Smooth muscle cell (in vitro differentiated cells): ENCODE measurements around the gene OSBPL3. TPM values are rescaled to one million over a fixed set of nuclear protein-coding genes. Genes with fewer than 3 reads are reported as not detected.

Source experiments
- DNase-seq: peaks from one replicate; lab custom pipeline; 2025; ENCODE audit not compliant: unreplicated experiment; lab: John Stamatoyannopoulos, UW
- H2AFZ ChIP-seq: fragments of 200-600 bp; sonication (generic); 2 replicates; pipeline ENCODE4 v1.6.0; 2016; ENCODE audit warnings: antibody characterized with exemption, low read depth, mild to moderate bottlenecking
- H3F3A ChIP-seq: fragments of 200-600 bp; sonication (generic); 2 replicates; pipeline ENCODE4 v1.6.0; 2017; ENCODE audit warnings: antibody characterized with exemption, low read depth
- H3K27ac ChIP-seq: fragments of 200-600 bp; sonication (generic); 2 replicates; pipeline ENCODE4 v1.5.1; 2016; ENCODE audit warnings: low read depth, mild to moderate bottlenecking
- H3K27me3 ChIP-seq: fragments of 200-600 bp; sonication (generic); 2 replicates; pipeline ENCODE4 v1.6.1; 2016; ENCODE audit warnings: low read depth, mild to moderate bottlenecking
- H3K36me3 ChIP-seq: fragments of 200-600 bp; sonication (generic); 2 replicates; pipeline ENCODE4 v1.5.1; 2016; ENCODE audit warnings: low read depth
- H3K4me1 ChIP-seq: fragments of 200-600 bp; sonication (generic); 2 replicates; pipeline ENCODE4 v1.5.1; 2016; ENCODE audit warnings: low read depth
- H3K4me2 ChIP-seq: fragments of 200-600 bp; sonication (generic); 2 replicates; pipeline ENCODE4 v1.6.0; 2016; ENCODE audit warnings: mild to moderate bottlenecking
- H3K4me3 ChIP-seq: fragments of 200-600 bp; sonication (generic); 2 replicates; pipeline ENCODE4 v1.5.1; 2016; ENCODE audit warnings: mild to moderate bottlenecking
- H3K79me2 ChIP-seq: fragments of 200-600 bp; sonication (generic); 2 replicates; pipeline ENCODE4 v1.6.0; 2016; ENCODE audit warnings: low read depth, mild to moderate bottlenecking
- H3K9ac ChIP-seq: fragments of 200-600 bp; sonication (generic); 2 replicates; pipeline ENCODE4 v1.6.0; 2016; ENCODE audit warnings: low read depth
- H3K9me3 ChIP-seq: fragments of 200-600 bp; sonication (generic); replicated peaks from 2 replicates; pipeline ENCODE4 v1.5.1; 2016; ENCODE audit warnings: low read depth
- H4K20me1 ChIP-seq: fragments of 200-600 bp; sonication (generic); 2 replicates; pipeline ENCODE4 v1.6.0; 2016; ENCODE audit warnings: low read depth
- WGBS: methylation state at CpG from one replicate; pipeline ENCODE4 v1.1.7; 2016; ENCODE audit warnings: low lambda C conversion rate; 5-methylcytosine and 5-hydroxymethylcytosine counted together
- polyA plus RNA-seq: library from polyadenylated mRNA; unstranded; fragments of >200 nt; fragmentation: Nextera tagmentation; extraction: Ambion mirVana; gene quantifications from 2 replicates; pipeline ENCODE4 v1.2.1, GENCODE V29; 2016
- total RNA-seq: library from RNA; depleted of rRNA; stranded (reverse); fragments of >200 nt; gene quantifications from 2 replicates; pipeline ENCODE4 v1.2.3, GENCODE V29; 2014
- TF ChIP-seq, protein P1 (sequence below): fragments of 200-600 bp; sonication (generic); IDR thresholded peaks from 2 replicates; pipeline ENCODE4 v1.5.1; 2017; ENCODE audit warnings: borderline replicate concordance, mild to moderate bottlenecking, antibody characterized with exemption; ENCODE audit not compliant: insufficient read depth, poor library complexity, severe bottlenecking

OSBPL3 gene
- total and polyA plus RNA-seq, 2 experiments from 2014 or later: 6.2 to 16.3 TPM

DNA sequence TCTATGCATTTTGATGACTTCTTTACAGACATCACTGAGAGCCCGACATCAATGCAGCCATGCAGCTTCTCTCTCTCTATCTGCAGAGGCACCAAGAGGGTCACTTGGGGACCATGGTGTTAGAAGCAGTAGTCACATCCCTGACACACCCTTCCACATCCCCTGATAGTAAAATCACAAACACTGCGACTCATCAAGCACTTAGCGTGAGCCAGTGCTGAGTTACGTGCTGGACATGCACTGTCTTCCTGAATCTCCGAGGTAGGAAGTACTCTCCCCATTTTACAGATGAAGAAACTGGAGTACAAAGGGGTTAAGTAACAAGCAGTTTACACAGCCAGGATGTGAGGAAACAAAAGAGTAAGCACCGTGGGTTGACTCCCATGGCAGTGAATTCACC, 109.2 kb downstream of the OSBPL3 start:
- 92% methylated on average over 6 of the region's 6 CpGs for WGBS
- Histone ChIP-seq H2AFZ (no peak overlapping the region), H3K9me3 (no peaks in the 10 kb centered on the region), H3K79me2 (no peaks in the 10 kb centered on the region), H3F3A (no peaks in the 10 kb centered on the region), H4K20me1 (peaks cover 8% of the 10 kb centered on the region), H3K4me1 (no peaks in the 10 kb centered on the region), H3K4me3 (no peak overlapping the region), H3K4me2 (no peak overlapping the region), H3K36me3 (no peaks in the 10 kb centered on the region), H3K9ac (no peak overlapping the region), H3K27me3 (no peaks in the 10 kb centered on the region), H3K27ac (no peak overlapping the region)
- TF ChIP-seq, protein P1, sequence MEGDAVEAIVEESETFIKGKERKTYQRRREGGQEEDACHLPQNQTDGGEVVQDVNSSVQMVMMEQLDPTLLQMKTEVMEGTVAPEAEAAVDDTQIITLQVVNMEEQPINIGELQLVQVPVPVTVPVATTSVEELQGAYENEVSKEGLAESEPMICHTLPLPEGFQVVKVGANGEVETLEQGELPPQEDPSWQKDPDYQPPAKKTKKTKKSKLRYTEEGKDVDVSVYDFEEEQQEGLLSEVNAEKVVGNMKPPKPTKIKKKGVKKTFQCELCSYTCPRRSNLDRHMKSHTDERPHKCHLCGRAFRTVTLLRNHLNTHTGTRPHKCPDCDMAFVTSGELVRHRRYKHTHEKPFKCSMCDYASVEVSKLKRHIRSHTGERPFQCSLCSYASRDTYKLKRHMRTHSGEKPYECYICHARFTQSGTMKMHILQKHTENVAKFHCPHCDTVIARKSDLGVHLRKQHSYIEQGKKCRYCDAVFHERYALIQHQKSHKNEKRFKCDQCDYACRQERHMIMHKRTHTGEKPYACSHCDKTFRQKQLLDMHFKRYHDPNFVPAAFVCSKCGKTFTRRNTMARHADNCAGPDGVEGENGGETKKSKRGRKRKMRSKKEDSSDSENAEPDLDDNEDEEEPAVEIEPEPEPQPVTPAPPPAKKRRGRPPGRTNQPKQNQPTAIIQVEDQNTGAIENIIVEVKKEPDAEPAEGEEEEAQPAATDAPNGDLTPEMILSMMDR: no peak
- DNase-seq: no peak

DNA sequence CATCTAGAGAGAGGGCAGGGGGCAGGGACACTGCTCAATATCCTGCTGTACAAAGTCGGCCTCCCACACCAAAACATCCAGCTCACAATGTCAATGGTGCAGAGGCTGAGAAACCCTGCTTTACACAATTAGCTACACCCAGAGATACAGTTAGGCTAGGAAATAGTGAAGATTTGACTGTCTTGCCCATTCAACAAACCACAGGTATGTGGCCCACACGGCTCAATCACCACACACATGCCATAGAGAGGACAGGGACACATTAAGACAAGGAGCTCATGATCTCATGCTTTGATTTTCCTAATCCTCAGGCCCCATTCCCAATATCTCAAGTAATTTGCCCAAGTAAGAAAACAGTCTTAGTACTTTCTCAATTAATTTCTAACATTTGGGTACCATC, 110.4 kb downstream of the OSBPL3 start:
- no peaks in the 10 kb centered on the region for H3K9me3 ChIP-seq
- no peak overlapping the region for H2AFZ ChIP-seq
- H3K27me3 ChIP-seq: no peaks in the 10 kb centered on the region
- TF ChIP-seq, protein P1: no peak
- 65% methylated on average over 2 of the region's 2 CpGs for WGBS
- no peak overlapping the region for H3K4me2 ChIP-seq
- H3K4me1 ChIP-seq: no peaks in the 10 kb centered on the region
- no peak overlapping the region for H3K4me3 ChIP-seq
- H4K20me1 ChIP-seq: peaks cover 8% of the 10 kb centered on the region
- no peaks in the 10 kb centered on the region for H3F3A ChIP-seq
- H3K9ac ChIP-seq: no peak overlapping the region
- H3K79me2 ChIP-seq: no peaks in the 10 kb centered on the region
- no peaks in the 10 kb centered on the region for H3K36me3 ChIP-seq
- H3K27ac ChIP-seq: no peak overlapping the region
- DNase-seq: no peak

DNA sequence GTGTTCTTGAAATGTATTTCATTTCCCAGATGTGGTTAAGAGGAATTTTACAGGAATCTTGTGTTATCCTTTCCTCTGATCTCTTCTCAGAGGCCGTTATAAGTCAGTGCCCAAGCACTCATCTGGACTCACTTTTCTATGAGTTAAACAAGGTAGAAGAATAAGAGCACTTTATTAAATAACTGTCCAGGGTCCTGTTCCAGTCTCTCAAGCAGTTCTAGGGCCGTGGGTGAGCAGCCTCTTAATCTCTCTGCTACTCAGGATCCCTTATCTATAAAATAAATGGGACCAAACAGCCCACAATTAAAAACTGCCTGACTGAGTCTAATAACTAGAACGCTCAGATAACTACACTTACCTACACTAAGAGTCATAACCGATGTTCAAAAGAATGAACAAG, 111.2 kb downstream of the OSBPL3 start:
- no peak overlapping the region for H3K4me3 ChIP-seq
- H3F3A ChIP-seq: no peaks in the 10 kb centered on the region
- H3K4me2 ChIP-seq: no peak overlapping the region
- H2AFZ ChIP-seq: no peak overlapping the region
- no peak for DNase-seq
- H4K20me1 ChIP-seq: peaks cover 8% of the 10 kb centered on the region
- H3K27ac ChIP-seq: no peak overlapping the region
- H3K9me3 ChIP-seq: no peaks in the 10 kb centered on the region
- no peaks in the 10 kb centered on the region for H3K36me3 ChIP-seq
- TF ChIP-seq, protein P1: no peak
- H3K9ac ChIP-seq: no peak overlapping the region
- H3K79me2 ChIP-seq: no peaks in the 10 kb centered on the region
- no peaks in the 10 kb centered on the region for H3K27me3 ChIP-seq
- no peaks in the 10 kb centered on the region for H3K4me1 ChIP-seq
- 31% methylated on average over 4 of the region's 4 CpGs for WGBS

DNA sequence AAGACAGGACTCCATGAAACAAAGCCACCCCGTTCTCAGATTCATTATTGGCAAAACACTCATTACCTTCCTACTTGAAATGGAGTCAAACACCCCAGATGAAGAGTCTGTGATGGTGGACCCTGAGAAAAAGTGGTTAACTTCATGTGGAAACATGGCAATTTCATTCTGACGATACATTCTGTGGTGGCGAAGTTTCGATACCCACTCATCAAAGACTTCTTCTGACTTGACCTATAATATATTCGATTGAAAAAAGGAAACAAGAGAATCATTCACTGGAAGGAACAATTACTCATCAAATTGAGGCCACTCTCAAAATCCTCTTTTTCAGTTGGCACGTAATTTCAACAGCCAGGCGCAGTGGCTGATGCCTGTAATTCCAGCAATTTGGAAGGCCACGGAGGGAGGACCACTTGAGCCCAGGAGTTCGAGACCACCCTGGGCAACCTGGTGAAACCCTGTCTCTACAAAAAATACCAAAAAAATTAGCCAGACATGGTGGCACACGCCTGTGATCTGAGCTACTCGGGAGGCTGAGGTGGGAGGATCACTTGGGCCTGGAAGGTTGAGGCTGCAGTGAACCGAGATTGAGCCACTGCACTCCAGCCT, 113.9 kb downstream of the OSBPL3 start:
- no peaks in the 10 kb centered on the region for H3K9me3 ChIP-seq
- 90% methylated on average over 12 of the region's 12 CpGs for WGBS
- no peaks in the 10 kb centered on the region for H3K27me3 ChIP-seq
- H3K4me1 ChIP-seq: no peaks in the 10 kb centered on the region
- H3K9ac ChIP-seq: no peak overlapping the region
- no peak overlapping the region for H3K4me2 ChIP-seq
- peaks cover 8% of the 10 kb centered on the region for H4K20me1 ChIP-seq
- H2AFZ ChIP-seq: no peak overlapping the region
- no peaks in the 10 kb centered on the region for H3F3A ChIP-seq
- no peaks in the 10 kb centered on the region for H3K36me3 ChIP-seq
- H3K4me3 ChIP-seq: no peak overlapping the region
- H3K79me2 ChIP-seq: no peaks in the 10 kb centered on the region
- DNase-seq: no peak
- no peak overlapping the region for H3K27ac ChIP-seq
- TF ChIP-seq, protein P1: no peak
